KMS-11 (cell line): ENCODE results near the gene GCNT2.
"Not testable (repeated sequence)": the region's sequence is repeated elsewhere in the genome, so short reads cannot be mapped to it uniquely, and the experiment has no call there.

ENCODE experiments used
- H2AFZ ChIP-seq: fragments of 200-600 bp; sonication (generic); 2 replicates; pipeline ENCODE4 v1.6.1; 2016; ENCODE audit warnings: antibody characterized with exemption, mixed run types, low read depth
- H3K27ac ChIP-seq: fragments of 200-600 bp; sonication (generic); 2 replicates; pipeline ENCODE4 v1.6.1; 2016; ENCODE audit warnings: mild to moderate bottlenecking, mixed run types
- H3K27me3 ChIP-seq: fragments of 200-600 bp; sonication (generic); 2 replicates; pipeline ENCODE4 v1.6.1; 2017; ENCODE audit warnings: mild to moderate bottlenecking, low read depth, mixed run types, moderate library complexity; ENCODE audit not compliant: insufficient read depth
- H3K36me3 ChIP-seq: fragments of 200-600 bp; sonication (generic); 2 replicates; pipeline ENCODE4 v1.6.1; 2017; ENCODE audit warnings: mild to moderate bottlenecking, mixed run types; ENCODE audit not compliant: insufficient read depth
- H3K4me1 ChIP-seq: fragments of 200-600 bp; sonication (generic); 2 replicates; pipeline ENCODE4 v1.6.1; 2016; ENCODE audit warnings: mild to moderate bottlenecking, low read depth, mixed run types; ENCODE audit not compliant: poor library complexity, severe bottlenecking
- H3K4me2 ChIP-seq: fragments of 200-600 bp; sonication (generic); 2 replicates; pipeline ENCODE4 v1.7.0; 2016; ENCODE audit warnings: mild to moderate bottlenecking, mixed run types
- H3K4me3 ChIP-seq: fragments of 200-600 bp; sonication (generic); IDR thresholded peaks from 2 replicates; pipeline ENCODE4 v1.6.1; 2017; ENCODE audit warnings: low read depth, low read length, mixed read lengths; ENCODE audit not compliant: insufficient read depth
- H3K79me2 ChIP-seq: fragments of 200-600 bp; sonication (generic); 2 replicates; pipeline ENCODE4 v1.6.1; 2016; ENCODE audit warnings: low read depth, mixed run types; ENCODE audit not compliant: insufficient read depth
- H3K9ac ChIP-seq: fragments of 200-600 bp; sonication (generic); 2 replicates; pipeline ENCODE4 v1.6.1; 2016; ENCODE audit warnings: mild to moderate bottlenecking, mixed run types
- H4K20me1 ChIP-seq: fragments of 200-600 bp; sonication (generic); 2 replicates; pipeline ENCODE4 v1.6.1; 2016; ENCODE audit warnings: mild to moderate bottlenecking, mixed run types; ENCODE audit not compliant: insufficient read depth
- CTCF ChIP-seq: fragments of 200-600 bp; sonication (generic); conservative IDR thresholded peaks from 2 replicates; pipeline ENCODE4 v1.6.1; 2017; ENCODE audit warnings: low read depth, mild to moderate bottlenecking, antibody characterized with exemption, low read length, moderate library complexity, mixed read lengths

GCNT2 gene

GRCh38 chr6:10486215-10486614 is 34.9 kb upstream of the GCNT2 start:
- H3K4me2 ChIP-seq: no peak overlapping the region
- H3K4me1 ChIP-seq: no peaks in the 10 kb centered on the region
- no peaks in the 10 kb centered on the region for H4K20me1 ChIP-seq
- no peaks in the 10 kb centered on the region for H3K79me2 ChIP-seq
- H3K36me3 ChIP-seq: no peaks in the 10 kb centered on the region
- no peak overlapping the region for H3K27ac ChIP-seq
- no peak overlapping the region for H2AFZ ChIP-seq
- no peak for TF ChIP-seq CTCF
- H3K4me3 ChIP-seq: no peak overlapping the region
- no peak overlapping the region for H3K9ac ChIP-seq
- no peaks in the 10 kb centered on the region for H3K27me3 ChIP-seq

- H3K4me1 ChIP-seq, H3K9ac ChIP-seq, H3K27me3 ChIP-seq, H4K20me1 ChIP-seq, H3K27ac ChIP-seq, H3K4me3 ChIP-seq, H3K79me2 ChIP-seq, H3K36me3 ChIP-seq, H2AFZ ChIP-seq, H3K4me2 ChIP-seq: not testable (repeated sequence)
Measured at GRCh38 chr6:10486944-10487588, 34.1 kb upstream of the GCNT2 start.

GRCh38 chr6:10487668-10488327 is 33.4 kb upstream of the GCNT2 start:
- H3K4me1 ChIP-seq: no peaks in the 10 kb centered on the region
- no peak overlapping the region for H3K4me2 ChIP-seq
- H3K27me3 ChIP-seq: no peaks in the 10 kb centered on the region
- no peak for TF ChIP-seq CTCF
- H3K36me3 ChIP-seq: no peaks in the 10 kb centered on the region
- H3K79me2 ChIP-seq: no peaks in the 10 kb centered on the region
- H3K9ac ChIP-seq: no peak overlapping the region
- no peak overlapping the region for H2AFZ ChIP-seq
- no peaks in the 10 kb centered on the region for H4K20me1 ChIP-seq
- H3K4me3 ChIP-seq: no peak overlapping the region
- H3K27ac ChIP-seq: no peak overlapping the region

- Histone ChIP-seq H3K9ac (no peak overlapping the region), H3K4me3 (no peak overlapping the region), H3K4me2 (no peak overlapping the region), H3K36me3 (no peaks in the 10 kb centered on the region), H3K27me3 (no peaks in the 10 kb centered on the region), H2AFZ (no peak overlapping the region), H3K27ac (no peak overlapping the region), H4K20me1 (no peaks in the 10 kb centered on the region), H3K79me2 (no peaks in the 10 kb centered on the region), H3K4me1 (no peaks in the 10 kb centered on the region)
- no peak for TF ChIP-seq CTCF
Measured at GRCh38 chr6:10491463-10491862, 29.7 kb upstream of the GCNT2 start.

- H3K4me2 ChIP-seq, H3K79me2 ChIP-seq, H3K4me1 ChIP-seq, H3K27ac ChIP-seq, H3K27me3 ChIP-seq, H4K20me1 ChIP-seq, H3K9ac ChIP-seq, H3K4me3 ChIP-seq, H2AFZ ChIP-seq, H3K36me3 ChIP-seq: not testable (repeated sequence)
Measured at GRCh38 chr6:10491905-10492304, 29.2 kb upstream of the GCNT2 start.
